K562 (cell line): Measurements from ENCODE around the gene EBI3. TPM values are rescaled to one million over a fixed set of nuclear protein-coding genes. Genes with fewer than 3 reads are reported as not detected.

Experiments used
- ATAC-seq: fragments of 200-7000 bp; cut with Tn5 transposase; 3 replicates; pipeline ENCODE4 v1.9.1; 2020; ENCODE audit warnings: moderate library complexity
- BruUV-seq: library from RNA; stranded (reverse); fragments of 400-500 nt; replicated peaks from 2 replicates; lab custom pipeline; 2021; lab: Mats Ljungman, UMichigan
- CTCF ChIA-PET: fragments of 300-600 bp; formaldehyde crosslinking; extraction: SDS; loops from one replicate; lab custom pipeline; 2021; ENCODE audit warnings: low intra/inter-chr PET ratio; lab: Yijun Ruan, JAX
- POLR2A ChIA-PET: fragments of 300-600, 350-650 bp; sonication (Branson Sonifier 250); formaldehyde crosslinking; extraction: SDS; loops from one replicate; lab custom pipeline; 2021; ENCODE audit warnings: antibody characterized with exemption, inconsistent platforms; lab: Yijun Ruan, JAX
- DNase-seq, 4 experiments: peaks; one replicate each; pipeline versions ENCODE4 v3.0.0 to v3.0.0-alpha.2; 2011 to 2018; ENCODE audit warnings: low spot score in 3 of 4, mixed read lengths in 3 of 4; ENCODE audit errors: extremely low read depth in 1 of 4
- FAIRE-seq: peaks from 2 replicates; lab custom pipeline; 2011; peaks lifted over from hg19 to GRCh38; lab: Jason Lieb, UNC
- H2AFZ ChIP-seq: 2 replicates; pipeline ENCODE4 v1.6.0; 2011; ENCODE audit warnings: low read depth, low read length, control low read depth, inconsistent platforms
- H3K27ac ChIP-seq: fragments of 200-600 bp; 3 replicates; pipeline ENCODE4 v1.8.0; 2011; ENCODE audit warnings: low read depth, mild to moderate bottlenecking, control low read depth, inconsistent platforms, low read length, moderate library complexity, mixed read lengths; ENCODE audit errors: extremely low read depth
- H3K27me3 ChIP-seq, 2 experiments: fragments of 300-600 bp in 1 of 2; 2 replicates in 1 of 2; 3 replicates in 1 of 2; pipeline versions ENCODE4 v1.6.0 to v1.8.0; 2011; ENCODE audit warnings: inconsistent platforms in 2 of 2, low read length in 2 of 2, mild to moderate bottlenecking in 1 of 2, mixed read lengths in 1 of 2, moderate library complexity in 1 of 2; ENCODE audit not compliant: control insufficient read depth in 2 of 2, insufficient read depth in 2 of 2
- H3K36me3 ChIP-seq: fragments of 300-600 bp; 3 replicates; pipeline ENCODE4 v1.8.0; 2011; ENCODE audit warnings: mild to moderate bottlenecking, low read length, inconsistent platforms; ENCODE audit not compliant: control insufficient read depth, insufficient read depth
- H3K4me1 ChIP-seq, 2 experiments: fragments of 200-600 bp in 1 of 2; replicated peaks in 1 of 2; 2 replicates in 1 of 2; 3 replicates in 1 of 2; pipeline versions ENCODE4 v1.5.1 to v1.8.0; 2011; ENCODE audit warnings: inconsistent platforms in 2 of 2, low read length in 2 of 2, mild to moderate bottlenecking in 1 of 2, mixed read lengths in 1 of 2, moderate library complexity in 1 of 2; ENCODE audit not compliant: control insufficient read depth in 2 of 2, insufficient read depth in 2 of 2
- H3K4me2 ChIP-seq: 2 replicates; pipeline ENCODE4 v1.6.1; 2011; ENCODE audit warnings: low read length, control low read depth, inconsistent platforms, mixed read lengths; ENCODE audit not compliant: insufficient read depth
- H3K4me3 ChIP-seq: fragments of 200-600 bp; sonication (generic), shearing (Covaris generic); 2 replicates; pipeline ENCODE4 v1.5.1; 2016; ENCODE audit warnings: control low read depth, inconsistent platforms
- H3K79me2 ChIP-seq: fragments of 200-600 bp; 3 replicates; pipeline ENCODE4 v1.8.0; 2011; ENCODE audit warnings: low read length, inconsistent platforms; ENCODE audit not compliant: control insufficient read depth, insufficient read depth
- H3K9ac ChIP-seq, 2 experiments: 2 replicates each; pipeline versions ENCODE4 v1.6.0 to v1.6.1; 2011; ENCODE audit warnings: low read depth in 2 of 2, low read length in 2 of 2, control low read depth in 1 of 2, inconsistent platforms in 1 of 2, mild to moderate bottlenecking in 1 of 2, mixed read lengths in 1 of 2; ENCODE audit not compliant: insufficient read depth in 1 of 2
- H3K9me1 ChIP-seq: one replicate; pipeline ENCODE4 v1.6.0; 2011; ENCODE audit warnings: inconsistent platforms, mild to moderate bottlenecking, low read length, moderate library complexity; ENCODE audit not compliant: control insufficient read depth, insufficient read depth
- H3K9me3 ChIP-seq: replicated peaks from 2 replicates; pipeline ENCODE4 v1.5.1; 2011; ENCODE audit warnings: low read depth, low read length, inconsistent platforms; ENCODE audit not compliant: control insufficient read depth, insufficient read depth
- H4K20me1 ChIP-seq: replicated peaks from 2 replicates; pipeline ENCODE4 v1.6.1; 2011; ENCODE audit warnings: low read length, inconsistent platforms, mixed read lengths; ENCODE audit not compliant: control insufficient read depth, insufficient read depth
- BCOR ChIP-seq: fragments of 450-650 bp; IDR thresholded peaks from 2 replicates; pipeline ENCODE4 v1.6.1; 2016
- KDM1A ChIP-seq, 2 experiments: fragments of 450-650 bp; IDR thresholded peaks; 2 replicates each; pipeline ENCODE4 v1.6.1; 2016; ENCODE audit warnings: mild to moderate bottlenecking in 2 of 2
- NCOA6 ChIP-seq: fragments of 450-650 bp; IDR thresholded peaks from 2 replicates; pipeline ENCODE4 v1.6.1; 2017; ENCODE audit warnings: mild to moderate bottlenecking
- NUFIP1 ChIP-seq: fragments of 450-650 bp; IDR thresholded peaks from 2 replicates; pipeline ENCODE4 v1.6.1; 2018; ENCODE audit not compliant: partially characterized antibody
- PTBP1 ChIP-seq: fragments of 200-400 bp; formaldehyde crosslinking; IDR thresholded peaks from 2 replicates; pipeline ENCODE4 v1.6.1; 2017; ENCODE audit warnings: low read depth, low read length
- RBM25 ChIP-seq: fragments of 200-400 bp; formaldehyde crosslinking; IDR thresholded peaks from 2 replicates; pipeline ENCODE4 v1.6.1; 2018; ENCODE audit warnings: low read length, low read depth, moderate library complexity; ENCODE audit not compliant: severe bottlenecking
- SMARCA5 ChIP-seq: fragments of 450-650 bp; IDR thresholded peaks from 2 replicates; pipeline ENCODE4 v1.6.1; 2016
- TCFL5 ChIP-seq: fragments of 250-450 bp; sonication (Bioruptor Pico); conservative IDR thresholded peaks from 2 replicates; pipeline ENCODE4 v1.6.1; 2021; ENCODE audit warnings: mild to moderate bottlenecking, moderate library complexity, matching md5 sums
- ZFP36 ChIP-seq: fragments of 150-350 bp; IDR thresholded peaks from 2 replicates; pipeline ENCODE4 v1.6.1; 2018; ENCODE audit warnings: low read length, low read depth; ENCODE audit not compliant: partially characterized antibody
- ZNF121 ChIP-seq: sonication (generic); formaldehyde crosslinking; conservative IDR thresholded peaks from 2 replicates; pipeline ENCODE4 v1.8.0; 2022; ENCODE audit warnings: missing genetic modification reagents
- ZNF431 ChIP-seq: sonication (generic); formaldehyde crosslinking; IDR thresholded peaks from 2 replicates; pipeline ENCODE4 v1.8.0; 2022; ENCODE audit warnings: mild to moderate bottlenecking, missing genetic modification reagents
- ZNF436 ChIP-seq: fragments of 250-450, 450-650 bp; sonication (Bioruptor Pico); formaldehyde crosslinking; IDR thresholded peaks from 2 replicates; pipeline ENCODE4 v1.7.0; 2020; ENCODE audit warnings: mild to moderate bottlenecking
- WGBS: fragments of 100-300 bp; shearing (Covaris generic); methylation state at CpG from one replicate; pipeline ENCODE4 v1.1.6; 2016; ENCODE audit warnings: low coverage, mixed read lengths; ENCODE audit not compliant: insufficient coverage; ENCODE audit errors: missing lambda C conversion rate; 5-methylcytosine and 5-hydroxymethylcytosine counted together
- in situ Hi-C: fragments of 300-500 bp; cut with MboI; formaldehyde crosslinking; loops from 4 replicates; pipeline ENCODE4 v1.15.0; 2018; ENCODE audit warnings: inconsistent platforms, mixed read lengths
- intact Hi-C: fragments of 100-400 bp; cut with micrococcal nuclease; formaldehyde crosslinking; loops from 2 replicates; pipeline ENCODE4 v1.14.2; 2022
- polyA plus RNA-seq, 8 experiments: library from polyadenylated mRNA; depleted of rRNA in 4 of 8; stranded (reverse) in 5 of 8; unstranded in 3 of 8; fragments of >200 nt; fragmentation: Nextera tagmentation in 2 of 8; fragmentation: Illumina TruSeq in 1 of 8; extraction: Ambion mirVana in 2 of 8; extraction: Trizol in 1 of 8; gene quantifications; 2 replicates each; pipeline versions ENCODE4 v1.2.1 to v1.2.3, GENCODE V29; 2011 to 2014; ENCODE audit warnings: inconsistent platforms in 1 of 8, missing spikeins in 1 of 8
- total RNA-seq, 7 experiments: library from RNA; depleted of rRNA in 6 of 7; stranded (reverse); fragments of >200 nt in 6 of 7; fragmentation: Illumina TruSeq in 2 of 7; extraction: Trizol in 2 of 7; gene quantifications; 2 replicates each; pipeline versions ENCODE4 v1.2.1 to v1.2.3, GENCODE V29; 2011 to 2021; ENCODE audit warnings: low replicate concordance in 1 of 7
- TF ChIP-seq, protein P1 (sequence below): fragments of 200-800 bp; sonication (Bioruptor generic); IDR thresholded peaks from 2 replicates; pipeline ENCODE4 v1.6.1; 2017; ENCODE audit warnings: missing genetic modification characterization, missing compliant biosample characterization
- TF ChIP-seq, protein P2 (sequence below): sonication (generic); formaldehyde crosslinking; IDR thresholded peaks from 2 replicates; pipeline ENCODE4 v1.8.0; 2022; ENCODE audit warnings: mild to moderate bottlenecking, missing genetic modification reagents
- TF ChIP-seq, protein P3 (sequence below): IDR thresholded peaks from 3 replicates; pipeline ENCODE4 v1.6.1; 2011; ENCODE audit warnings: borderline replicate concordance, mild to moderate bottlenecking, moderate library complexity; ENCODE audit not compliant: insufficient read length; ENCODE audit errors: extremely low read depth

EBI3 gene
- total and polyA plus RNA-seq, 9 of the 15 experiments (the other 6 are each of a cell fraction or from before 2014, with no cell fraction given) = 0.08 to 0.35 (median 0.22) TPM; not detected in 6

DNA sequence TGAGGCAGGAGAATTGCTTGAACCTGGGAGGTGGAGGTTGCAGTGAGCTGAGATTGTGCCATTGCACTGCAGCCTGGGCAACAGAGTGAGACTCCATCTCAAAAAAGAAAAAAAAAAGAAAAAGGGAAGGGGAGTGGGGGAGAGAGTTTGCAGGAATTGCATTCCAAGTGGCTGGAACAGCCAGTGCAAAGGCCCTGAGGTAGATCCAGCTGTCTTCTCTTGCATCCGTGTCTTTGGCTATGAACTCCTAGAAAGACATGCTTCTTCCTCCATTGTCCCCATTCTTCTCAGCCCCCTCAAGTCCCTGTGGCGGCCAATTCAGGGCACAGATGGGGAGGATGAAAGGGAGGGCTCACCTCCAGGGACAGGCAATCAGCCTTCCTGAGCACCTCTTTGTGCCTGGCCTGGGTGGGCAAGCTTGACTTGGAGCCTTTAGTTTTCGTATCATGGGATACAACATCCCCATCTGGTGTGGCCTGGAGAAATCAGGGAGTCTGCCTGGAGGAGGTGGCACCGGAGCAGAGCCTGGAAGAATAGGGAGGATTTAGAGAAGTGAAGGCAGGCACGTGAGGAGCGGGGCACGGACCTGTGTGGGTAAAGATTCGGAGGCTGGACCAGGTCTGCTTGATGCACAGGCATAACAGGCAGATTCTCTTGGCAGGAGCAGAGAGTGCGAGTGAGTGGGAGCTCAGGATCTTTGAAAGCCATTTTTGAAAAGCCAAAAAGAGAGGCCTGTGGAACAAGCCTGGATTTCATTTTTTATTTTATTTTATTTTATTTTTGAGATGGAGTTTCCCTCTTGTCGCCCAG is 41.8 kb upstream of the EBI3 start:
- DNase-seq = no peak
- H3K4me1 ChIP-seq = peaks cover 5 to 21% of the 10 kb centered on the region in 2 experiments; a peak in 4 of 5 replicates
- H3K27me3 ChIP-seq = no peaks in the 10 kb centered on the region; a peak in 1 of 5 replicates
- no peak for ATAC-seq
- in situ Hi-C loops = no loop called here
- no peaks in the 10 kb centered on the region for H3K36me3 ChIP-seq
- no peak overlapping the region for H3K27ac ChIP-seq
- no peak for FAIRE-seq
- 41% methylated on average over 10 of the region's 10 CpGs for WGBS
- intact Hi-C loops = loop anchor here (5.0 to 10.0 kb wide), 2 partner anchors 123 to 200 kb away; partner anchors contain the start of genes EEF2 and ZBTB7A
- BruUV-seq = no TSS peak
- TF ChIP-seq ZNF431 (no peak), NCOA6 (no peak), NUFIP1 (no peak), ZFP36 (peak; percentile 99), ZNF121 (peak; percentile 20; the same call in 1 of the 2 replicates), RBM25 (peak; percentile 85), TCFL5 (CRISPR knock-in tag) (no peak), PTBP1 (0 out of 2 replicates have a peak, but pooled peaks have one; percentile 48), KDM1A (IDR thresholded peaks at IDR 0.05) (peak; percentile 26 to 30; a peak in 2 of 4 replicates), SMARCA5 (peak; percentile 72), ZNF436 (peak; percentile 81), BCOR (peak; percentile 67; the same call in 1 of the 2 replicates)
- TF ChIP-seq, protein P1, sequence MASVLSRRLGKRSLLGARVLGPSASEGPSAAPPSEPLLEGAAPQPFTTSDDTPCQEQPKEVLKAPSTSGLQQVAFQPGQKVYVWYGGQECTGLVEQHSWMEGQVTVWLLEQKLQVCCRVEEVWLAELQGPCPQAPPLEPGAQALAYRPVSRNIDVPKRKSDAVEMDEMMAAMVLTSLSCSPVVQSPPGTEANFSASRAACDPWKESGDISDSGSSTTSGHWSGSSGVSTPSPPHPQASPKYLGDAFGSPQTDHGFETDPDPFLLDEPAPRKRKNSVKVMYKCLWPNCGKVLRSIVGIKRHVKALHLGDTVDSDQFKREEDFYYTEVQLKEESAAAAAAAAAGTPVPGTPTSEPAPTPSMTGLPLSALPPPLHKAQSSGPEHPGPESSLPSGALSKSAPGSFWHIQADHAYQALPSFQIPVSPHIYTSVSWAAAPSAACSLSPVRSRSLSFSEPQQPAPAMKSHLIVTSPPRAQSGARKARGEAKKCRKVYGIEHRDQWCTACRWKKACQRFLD (CRISPR knock-in tag) = no peak
- TF ChIP-seq, protein P2, sequence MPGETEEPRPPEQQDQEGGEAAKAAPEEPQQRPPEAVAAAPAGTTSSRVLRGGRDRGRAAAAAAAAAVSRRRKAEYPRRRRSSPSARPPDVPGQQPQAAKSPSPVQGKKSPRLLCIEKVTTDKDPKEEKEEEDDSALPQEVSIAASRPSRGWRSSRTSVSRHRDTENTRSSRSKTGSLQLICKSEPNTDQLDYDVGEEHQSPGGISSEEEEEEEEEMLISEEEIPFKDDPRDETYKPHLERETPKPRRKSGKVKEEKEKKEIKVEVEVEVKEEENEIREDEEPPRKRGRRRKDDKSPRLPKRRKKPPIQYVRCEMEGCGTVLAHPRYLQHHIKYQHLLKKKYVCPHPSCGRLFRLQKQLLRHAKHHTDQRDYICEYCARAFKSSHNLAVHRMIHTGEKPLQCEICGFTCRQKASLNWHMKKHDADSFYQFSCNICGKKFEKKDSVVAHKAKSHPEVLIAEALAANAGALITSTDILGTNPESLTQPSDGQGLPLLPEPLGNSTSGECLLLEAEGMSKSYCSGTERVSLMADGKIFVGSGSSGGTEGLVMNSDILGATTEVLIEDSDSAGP = no peak
- TF ChIP-seq, protein P3, sequence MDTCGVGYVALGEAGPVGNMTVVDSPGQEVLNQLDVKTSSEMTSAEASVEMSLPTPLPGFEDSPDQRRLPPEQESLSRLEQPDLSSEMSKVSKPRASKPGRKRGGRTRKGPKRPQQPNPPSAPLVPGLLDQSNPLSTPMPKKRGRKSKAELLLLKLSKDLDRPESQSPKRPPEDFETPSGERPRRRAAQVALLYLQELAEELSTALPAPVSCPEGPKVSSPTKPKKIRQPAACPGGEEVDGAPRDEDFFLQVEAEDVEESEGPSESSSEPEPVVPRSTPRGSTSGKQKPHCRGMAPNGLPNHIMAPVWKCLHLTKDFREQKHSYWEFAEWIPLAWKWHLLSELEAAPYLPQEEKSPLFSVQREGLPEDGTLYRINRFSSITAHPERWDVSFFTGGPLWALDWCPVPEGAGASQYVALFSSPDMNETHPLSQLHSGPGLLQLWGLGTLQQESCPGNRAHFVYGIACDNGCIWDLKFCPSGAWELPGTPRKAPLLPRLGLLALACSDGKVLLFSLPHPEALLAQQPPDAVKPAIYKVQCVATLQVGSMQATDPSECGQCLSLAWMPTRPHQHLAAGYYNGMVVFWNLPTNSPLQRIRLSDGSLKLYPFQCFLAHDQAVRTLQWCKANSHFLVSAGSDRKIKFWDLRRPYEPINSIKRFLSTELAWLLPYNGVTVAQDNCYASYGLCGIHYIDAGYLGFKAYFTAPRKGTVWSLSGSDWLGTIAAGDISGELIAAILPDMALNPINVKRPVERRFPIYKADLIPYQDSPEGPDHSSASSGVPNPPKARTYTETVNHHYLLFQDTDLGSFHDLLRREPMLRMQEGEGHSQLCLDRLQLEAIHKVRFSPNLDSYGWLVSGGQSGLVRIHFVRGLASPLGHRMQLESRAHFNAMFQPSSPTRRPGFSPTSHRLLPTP = peak; percentile 70
- CTCF ChIA-PET = interaction anchor here (0.8 to 0.9 kb wide), 2 partner anchors 47 to 201 kb away, joined by 3 to 4 read pairs; no protein-coding TSS in a partner anchor
- H3K4me3 ChIP-seq = no peak overlapping the region
- no peak overlapping the region for H2AFZ ChIP-seq
- H3K9me1 ChIP-seq = no peaks in the 10 kb centered on the region
- POLR2A ChIA-PET = no interaction called here
- H3K79me2 ChIP-seq = no peaks in the 10 kb centered on the region
- no peak overlapping the region for H3K9ac ChIP-seq
- H4K20me1 ChIP-seq = no peaks in the 10 kb centered on the region
- no peak overlapping the region for H3K4me2 ChIP-seq
- no peaks in the 10 kb centered on the region for H3K9me3 ChIP-seq
